CD4-positive, alpha-beta T cell treated with Interferon alpha-2 for 1 hour (primary cell): Measurements from ENCODE around the gene ROR2.

Source experiments
- DNase-seq, 2 donors: peaks; one replicate each; pipeline ENCODE4 v3.0.0-alpha.2; 2020 to 2022

Gene ROR2

DNA sequence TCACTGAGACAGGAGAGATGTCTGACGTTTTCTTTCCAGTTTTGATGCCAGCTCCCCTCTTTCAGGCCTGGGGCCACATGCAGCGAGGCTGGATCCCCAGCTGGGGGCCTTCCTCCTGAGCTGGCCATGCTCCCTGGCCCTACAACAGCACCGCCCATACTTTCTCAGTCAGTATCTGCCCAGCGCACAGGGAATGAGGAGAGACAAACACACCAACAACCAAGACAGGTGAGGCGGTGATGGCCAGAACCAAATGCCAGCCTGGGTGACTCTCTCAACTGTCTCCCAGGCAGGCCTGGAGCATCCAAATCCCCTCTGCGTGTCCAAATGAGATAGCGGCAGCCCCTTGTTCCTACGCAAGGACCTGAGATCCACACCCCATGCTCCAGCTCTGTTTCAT, 109.6 kb downstream of the ROR2 start:
- DNase-seq: no peak

- no peak for DNase-seq
These were observed 110.0 kb downstream of the ROR2 start for GRCh38 chr9:91839926-91840465.

DNA sequence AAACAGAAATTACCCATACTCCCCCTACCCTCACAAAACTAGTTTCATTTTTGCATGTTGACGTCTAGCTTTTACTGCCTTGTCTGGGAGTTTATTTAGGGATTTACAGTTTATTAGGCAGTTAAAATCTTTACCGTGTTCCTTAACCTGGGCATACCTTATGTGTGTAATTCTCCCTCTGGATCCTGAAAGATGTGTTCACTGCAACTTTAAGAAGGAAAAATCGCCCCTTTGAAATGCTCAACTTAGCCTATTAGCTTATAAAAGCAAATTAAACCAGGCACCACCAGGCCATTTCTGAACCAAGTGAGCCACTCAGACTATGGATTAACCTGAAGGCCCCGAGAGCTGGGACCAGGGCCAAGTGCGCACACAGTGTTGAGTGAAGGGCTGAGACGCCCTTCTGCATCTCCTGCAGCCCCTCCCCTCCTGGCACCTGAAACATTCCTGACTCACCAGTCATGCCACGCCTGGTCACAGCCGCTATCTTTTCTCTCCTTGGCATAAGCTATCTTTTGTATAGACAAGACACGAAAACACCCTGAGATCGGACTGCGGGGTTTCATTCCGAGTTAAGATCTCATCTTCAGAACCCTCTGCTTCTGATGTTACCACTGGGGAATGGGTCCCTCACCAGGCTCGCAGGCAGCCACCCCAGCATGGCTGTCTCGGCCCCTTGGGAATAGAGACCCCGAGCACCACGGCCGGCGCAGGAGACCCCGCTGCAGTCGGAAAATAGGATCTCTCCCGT, 111.9 kb downstream of the ROR2 start:
- no peak for DNase-seq

DNA sequence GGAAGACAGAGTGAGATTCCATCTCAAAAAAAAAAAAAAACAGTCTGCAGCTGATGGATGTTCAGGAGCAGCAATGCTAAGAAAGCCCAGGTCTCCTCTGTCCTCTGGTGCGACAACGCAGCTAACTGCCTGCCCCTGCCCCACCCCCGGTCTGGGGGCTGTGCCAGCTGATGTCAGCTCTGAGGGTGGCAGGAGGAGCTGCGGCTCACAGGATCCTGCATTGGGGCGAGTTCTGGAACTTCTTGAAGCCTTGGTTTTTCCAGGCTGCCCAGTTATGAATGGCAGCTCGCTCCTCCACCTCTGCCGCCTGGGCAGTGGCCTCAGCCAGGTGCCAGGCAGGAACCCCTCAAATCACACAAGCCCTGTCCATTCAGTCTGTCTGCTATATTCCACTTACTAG, 113.5 kb downstream of the ROR2 start:
- DNase-seq: no peak

DNA sequence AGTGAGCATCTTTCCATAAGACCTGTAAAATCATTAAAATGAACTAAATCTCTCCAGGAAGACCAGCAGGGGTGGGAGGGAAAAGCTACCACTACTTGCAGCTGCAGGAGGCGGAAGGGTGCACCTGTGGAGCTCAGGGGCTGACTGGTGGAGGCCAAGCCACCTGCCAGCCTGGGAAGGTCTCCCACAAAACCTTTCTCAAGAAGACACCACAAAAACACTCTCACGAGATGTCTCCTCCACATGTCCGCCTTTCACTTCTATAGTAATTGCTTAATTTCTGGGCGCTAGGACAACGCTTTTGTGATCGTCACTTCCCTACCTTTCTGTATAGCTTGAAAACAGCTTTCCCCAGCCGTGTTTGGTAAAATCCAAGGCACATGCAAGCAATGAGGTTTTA, 114.4 kb downstream of the ROR2 start:
- DNase-seq: no peak

GRCh38 chr9:91835216-91835615, 114.8 kb downstream of the ROR2 start:
- DNase-seq: no peak

- no peak for DNase-seq
These were observed 115.3 kb downstream of the ROR2 start for GRCh38 chr9:91834740-91835139.

DNA sequence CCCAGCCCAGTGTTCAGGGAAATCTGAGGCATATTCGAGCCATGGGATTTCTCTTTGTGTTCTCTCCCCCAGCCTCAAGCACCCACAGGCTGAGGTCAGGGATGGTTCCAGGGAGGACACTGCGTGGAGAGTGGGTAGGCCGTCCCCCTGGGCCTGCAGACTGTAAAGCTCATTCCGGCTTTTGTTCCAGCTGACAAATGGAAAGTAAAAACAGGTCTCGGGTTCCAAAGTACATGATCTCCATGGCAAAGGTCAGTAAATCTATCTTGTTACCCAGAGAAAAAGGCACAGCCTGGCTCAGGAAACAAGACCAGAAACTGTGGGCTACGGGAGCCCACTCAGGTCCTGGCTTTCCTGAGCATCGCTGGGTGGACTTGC, 116.2 kb downstream of the ROR2 start:
- no peak for DNase-seq

DNA sequence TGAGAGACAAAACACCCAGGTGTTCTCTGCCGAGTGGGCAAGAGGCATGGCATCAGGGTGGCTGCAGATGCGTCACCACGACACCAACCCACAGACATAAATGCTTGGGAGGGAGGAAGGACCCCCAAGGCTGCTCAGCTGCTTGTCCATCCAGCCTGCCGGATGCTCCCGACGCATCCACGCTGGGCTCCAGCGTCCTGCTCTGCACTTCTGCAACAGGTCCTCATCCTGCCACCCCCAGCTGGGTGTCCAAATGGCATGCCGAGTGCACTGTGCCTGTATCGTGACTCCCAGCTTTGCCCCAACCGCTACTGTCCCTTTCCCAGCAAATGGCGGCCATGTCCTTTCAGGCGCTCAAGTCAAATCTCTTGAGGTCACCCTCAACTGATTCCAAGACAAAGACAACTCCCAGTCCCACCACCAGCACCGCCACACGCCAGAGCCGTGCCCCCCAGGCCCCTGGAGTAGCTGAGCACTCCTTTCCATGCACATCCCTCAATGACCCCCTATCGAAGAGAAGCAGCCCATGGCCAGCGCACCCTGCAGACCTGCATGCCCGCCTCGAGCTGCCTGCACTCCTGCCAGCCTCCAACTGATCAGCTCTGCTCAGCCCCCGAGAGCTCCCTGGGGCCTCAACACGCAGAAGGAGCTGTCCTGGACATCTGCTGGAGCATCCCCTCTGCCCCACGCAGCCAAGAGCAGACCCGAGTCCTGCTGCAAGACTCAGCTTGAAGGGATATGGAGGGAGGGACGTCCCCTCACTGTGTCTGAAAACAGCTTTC, 116.7 kb downstream of the ROR2 start:
- DNase-seq: no peak

- DNase-seq: no peak
These were observed 117.7 kb downstream of the ROR2 start for GRCh38 chr9:91832322-91832721.

DNA sequence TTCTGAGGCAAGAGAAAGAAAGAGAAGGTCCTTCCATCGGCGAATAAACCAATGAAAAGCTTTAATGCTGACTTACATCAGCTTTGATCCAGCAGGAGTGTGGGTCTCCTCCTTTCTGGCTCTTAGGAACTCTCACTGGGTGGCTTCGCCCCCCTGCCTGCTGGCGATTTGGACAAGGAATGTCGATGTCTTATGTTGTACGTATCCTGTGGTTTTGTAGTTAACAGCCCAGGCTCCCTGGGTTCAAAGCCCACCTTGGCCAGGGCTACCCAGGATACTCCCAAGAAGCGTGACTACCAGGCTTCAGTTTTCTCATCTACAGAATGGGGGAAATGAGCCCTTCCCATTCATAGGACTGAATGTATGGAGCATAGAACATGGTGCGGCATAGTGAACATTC, 124.2 kb downstream of the ROR2 start:
- no peak for DNase-seq

GRCh38 chr9:91825422-91825821, 124.6 kb downstream of the ROR2 start:
- no peak for DNase-seq

DNA sequence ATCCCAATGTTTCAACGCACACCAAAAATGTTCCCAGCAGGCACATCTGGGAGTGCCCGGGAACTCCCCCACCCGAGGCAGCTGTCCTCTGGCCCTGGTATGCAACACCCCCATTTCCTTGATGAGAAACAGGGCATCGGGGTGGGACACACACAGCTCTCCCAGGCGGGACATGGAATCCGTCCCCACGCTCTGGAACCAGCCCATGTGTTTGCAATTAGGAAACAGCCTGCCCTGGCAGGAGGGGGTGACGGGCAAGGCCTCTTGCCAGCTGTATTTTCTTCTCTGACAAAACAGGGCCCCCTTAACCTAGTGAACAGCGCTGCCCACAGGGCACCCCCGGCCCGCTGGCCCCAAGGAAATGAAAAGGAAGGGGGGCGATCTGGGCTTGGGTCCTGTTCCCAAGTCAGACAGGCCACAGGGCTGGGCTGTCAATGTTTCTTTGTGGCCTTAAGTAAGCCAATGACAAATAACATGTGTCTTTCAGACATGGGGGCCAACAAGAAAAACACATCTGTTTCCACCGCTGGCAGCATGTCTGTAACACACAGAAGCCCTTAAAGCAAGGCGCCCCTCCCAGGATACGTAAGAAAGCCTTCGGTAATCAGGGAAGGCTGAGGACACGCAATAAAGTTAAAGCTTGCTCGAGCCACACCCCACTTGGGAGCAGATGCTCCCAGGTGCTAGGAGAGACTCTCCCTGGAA, 125.3 kb downstream of the ROR2 start:
- DNase-seq: no peak

GRCh38 chr9:91824151-91824550, 125.9 kb downstream of the ROR2 start:
- DNase-seq: no peak

DNA sequence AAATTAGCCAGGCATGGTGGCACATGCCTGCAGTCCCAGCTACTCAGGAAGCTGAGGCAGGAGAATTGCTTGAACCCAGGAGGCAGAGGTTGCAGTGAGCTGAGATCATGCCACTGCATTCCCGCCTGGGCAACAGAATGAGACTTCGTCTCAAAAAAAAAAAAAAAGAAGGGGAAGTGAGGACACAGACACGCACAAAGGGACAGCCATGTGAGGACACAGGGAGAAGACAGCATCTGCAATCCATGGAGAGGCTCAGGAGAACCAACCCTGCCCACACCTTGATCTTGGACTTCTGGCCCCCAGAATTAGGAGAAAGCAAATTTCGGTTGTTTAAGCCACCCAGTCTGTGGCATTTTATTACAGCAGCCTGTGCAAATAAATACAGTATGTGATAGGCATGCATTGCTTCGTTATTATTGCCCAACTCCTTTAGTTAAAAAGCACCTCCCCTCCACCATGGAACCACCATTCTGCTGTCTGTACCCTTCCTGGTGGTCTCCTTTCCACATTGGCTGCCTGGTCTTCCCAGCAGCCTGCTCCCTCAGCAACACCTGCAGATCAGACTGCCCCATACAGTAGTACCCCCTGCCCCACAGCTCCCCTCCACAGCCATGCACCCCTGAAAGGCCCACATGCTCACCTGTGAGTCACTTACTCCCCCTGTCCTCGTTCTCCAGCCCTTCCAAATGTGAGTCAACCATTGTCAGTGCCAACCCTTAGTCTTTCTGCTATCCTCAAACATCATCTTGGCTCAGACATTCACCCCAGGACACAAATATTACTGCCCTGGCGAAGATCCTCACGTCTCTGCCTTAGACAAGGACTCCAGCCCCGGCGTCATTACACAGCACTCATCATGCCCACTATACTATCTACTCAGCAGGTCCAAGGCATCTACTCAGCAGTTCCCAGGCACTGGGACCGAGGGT, 128.8 kb downstream of the ROR2 start:
- no peak for DNase-seq

DNA sequence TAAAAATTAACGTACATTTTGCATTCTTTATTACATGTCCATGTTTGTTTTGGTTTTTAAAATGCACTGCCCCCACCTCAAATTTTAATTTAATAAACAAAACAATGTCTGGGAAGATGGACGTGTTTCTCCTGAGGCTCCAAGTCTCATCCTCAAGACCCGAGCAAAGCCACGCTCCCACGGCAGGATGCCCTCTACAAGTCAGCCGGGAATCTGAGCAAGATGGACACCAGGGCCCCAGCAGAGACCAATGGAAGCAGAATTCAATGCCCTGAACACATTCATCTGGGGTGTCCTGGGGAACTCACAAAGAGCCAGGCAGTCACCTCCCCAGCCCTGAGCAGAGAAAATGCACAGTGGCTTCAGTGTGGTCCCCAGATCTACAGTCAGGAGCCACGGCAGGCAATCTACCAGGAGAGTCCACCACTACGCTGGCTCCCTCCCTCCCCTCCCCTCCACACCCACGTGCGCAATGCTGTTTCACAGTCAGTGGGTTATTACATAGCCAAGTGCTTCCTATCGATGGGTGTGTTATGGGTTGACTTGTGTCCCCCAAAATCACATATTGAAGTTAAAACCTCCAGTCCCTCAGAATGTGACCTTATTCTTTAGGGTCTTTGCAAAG, 129.8 kb downstream of the ROR2 start:
- no peak for DNase-seq

DNA sequence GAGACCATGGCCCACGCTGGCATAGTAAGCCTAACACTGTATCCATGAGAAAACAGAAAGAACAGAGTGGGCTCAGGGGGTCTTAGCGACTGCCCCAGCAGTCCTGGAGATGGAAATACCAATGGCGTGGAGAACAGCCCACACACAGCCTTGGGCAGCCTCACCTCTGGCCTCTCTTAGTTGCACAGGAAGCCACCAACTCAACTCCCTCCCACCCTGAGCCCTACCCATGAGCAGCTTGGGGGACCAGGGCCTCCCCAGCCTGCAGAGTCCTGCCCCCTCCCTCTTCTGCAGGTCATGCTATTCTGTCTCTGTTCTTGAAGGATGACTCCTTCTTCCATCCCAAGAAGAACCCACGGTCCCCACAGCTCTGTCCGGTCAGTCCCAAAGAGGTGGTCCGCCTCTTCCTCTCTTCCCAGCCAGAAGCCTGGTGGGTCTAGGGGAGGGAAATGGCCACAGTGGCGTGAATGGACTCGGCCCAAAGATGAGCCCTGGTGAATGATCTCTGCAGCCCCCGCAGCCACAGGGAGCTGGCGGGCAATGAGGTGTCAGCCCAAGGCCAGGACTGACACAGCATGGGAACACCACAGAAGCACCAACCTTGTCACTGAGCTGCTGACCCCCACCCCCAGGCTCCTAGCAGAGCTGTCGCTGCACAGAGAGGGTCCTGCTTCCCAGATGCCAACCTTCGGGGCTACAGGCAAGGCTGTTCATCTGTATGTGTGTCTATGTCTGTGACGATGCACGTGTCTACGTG, 131.2 kb downstream of the ROR2 start:
- no peak for DNase-seq

GRCh38 chr9:91818225-91818585, 131.8 kb downstream of the ROR2 start:
- no peak for DNase-seq

GRCh38 chr9:91817493-91818224, 132.4 kb downstream of the ROR2 start:
- DNase-seq: no peak

DNA sequence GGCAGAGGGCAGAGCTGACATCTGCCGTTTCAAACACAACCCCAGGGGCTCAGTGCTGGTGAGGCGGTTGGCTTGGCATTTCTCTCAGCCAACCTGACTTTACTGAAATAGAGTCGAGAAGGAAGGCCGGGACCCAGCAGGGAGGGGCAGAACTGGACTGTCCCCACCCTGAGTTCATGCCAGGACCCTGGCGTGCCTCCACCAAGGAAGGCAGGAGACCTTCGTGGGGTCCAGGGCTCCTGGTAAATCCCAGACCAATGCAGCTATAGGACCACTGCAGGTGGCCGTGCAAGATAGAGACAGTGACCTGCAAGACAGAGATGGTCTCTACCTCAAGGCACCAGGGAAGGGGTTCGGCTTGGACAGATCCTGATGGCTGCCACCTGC, 132.9 kb downstream of the ROR2 start:
- no peak for DNase-seq

DNA sequence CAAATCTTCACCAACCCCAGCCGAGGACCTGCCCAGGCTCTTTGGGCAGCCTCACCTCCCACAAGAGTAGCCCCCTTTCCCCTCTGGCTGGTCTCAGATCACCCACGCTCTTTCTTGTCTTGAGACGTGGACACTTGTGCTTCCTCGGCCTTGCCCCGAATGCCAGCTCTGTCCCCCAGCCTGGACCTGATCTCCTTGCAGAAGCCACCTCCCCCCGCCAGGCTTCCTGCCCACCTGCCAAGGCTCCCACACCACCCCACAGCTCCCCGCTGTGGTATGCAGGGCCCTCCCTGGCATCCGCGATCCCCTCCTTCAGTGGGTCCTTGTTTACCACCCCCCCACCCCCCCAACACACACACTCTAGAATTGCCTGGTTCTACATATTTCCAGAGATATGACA, 133.7 kb downstream of the ROR2 start:
- no peak for DNase-seq
